ENCODE data around the gene PRIMPOL. TPM values are rescaled to one million over a fixed set of nuclear protein-coding genes. Genes with fewer than 3 reads are reported as not detected.

Gene PRIMPOL
- total RNA-seq, 1 donor from 2014 or later: 12.3 TPM

- Mint-ChIP-seq H3K27me3 (ENCODE audit: unreplicated experiment) (peaks cover 3% of the 10 kb centered on the region), H3K4me1 (ENCODE audit: unreplicated experiment) (no peaks in the 10 kb centered on the region), H3K9me3 (ENCODE audit: unreplicated experiment) (no peaks in the 10 kb centered on the region), H3K36me3 (ENCODE audit: low read depth, unreplicated experiment) (peaks cover 11% of the 10 kb centered on the region), H3K27ac (ENCODE audit: unreplicated experiment) (no peak overlapping the region), H3K4me3 (ENCODE audit: unreplicated experiment) (no peak overlapping the region)
- no peak for DNase-seq (ENCODE audit: low spot score)
- TF ChIP-seq CTCF (IDR thresholded peaks at IDR 0.05; ENCODE audit: unreplicated experiment): no peak
Observed at GRCh38 chr4:184675821-184676492, 26.4 kb downstream of the PRIMPOL start.

- H3K9me3 Mint-ChIP-seq (ENCODE audit: unreplicated experiment): no peaks in the 10 kb centered on the region
- DNase-seq (ENCODE audit: low spot score): no peak
Observed at GRCh38 chr4:184680698-184681097, 31.2 kb downstream of the PRIMPOL start.

GRCh38 chr4:184681916-184682315, 32.4 kb downstream of the PRIMPOL start:
- no peak overlapping the region for H3K27ac Mint-ChIP-seq (ENCODE audit: unreplicated experiment)
- H3K4me3 Mint-ChIP-seq (ENCODE audit: unreplicated experiment): no peak overlapping the region
- DNase-seq (ENCODE audit: low spot score): no peak
- TF ChIP-seq CTCF (IDR thresholded peaks at IDR 0.05; ENCODE audit: unreplicated experiment): no peak
- H3K27me3 Mint-ChIP-seq (ENCODE audit: unreplicated experiment): peaks cover 2% of the 10 kb centered on the region
- peaks cover 5% of the 10 kb centered on the region for H3K4me1 Mint-ChIP-seq (ENCODE audit: unreplicated experiment)
- H3K36me3 Mint-ChIP-seq (ENCODE audit: low read depth, unreplicated experiment): peaks cover 4% of the 10 kb centered on the region
- H3K9me3 Mint-ChIP-seq (ENCODE audit: unreplicated experiment): no peaks in the 10 kb centered on the region

More at GRCh38 chr4:184680698-184681097, 31.2 kb downstream of the PRIMPOL start:
- H3K27me3 Mint-ChIP-seq (ENCODE audit: unreplicated experiment): peaks cover 2% of the 10 kb centered on the region
- no peak for TF ChIP-seq CTCF (IDR thresholded peaks at IDR 0.05; ENCODE audit: unreplicated experiment)
- no peak overlapping the region for H3K27ac Mint-ChIP-seq (ENCODE audit: unreplicated experiment)
- peaks cover 5% of the 10 kb centered on the region for H3K4me1 Mint-ChIP-seq (ENCODE audit: unreplicated experiment)
- peaks cover 4% of the 10 kb centered on the region for H3K36me3 Mint-ChIP-seq (ENCODE audit: low read depth, unreplicated experiment)
- no peak overlapping the region for H3K4me3 Mint-ChIP-seq (ENCODE audit: unreplicated experiment)

- no peak overlapping the region for H3K4me3 Mint-ChIP-seq (ENCODE audit: unreplicated experiment)
- no peaks in the 10 kb centered on the region for H3K9me3 Mint-ChIP-seq (ENCODE audit: unreplicated experiment)
- H3K27me3 Mint-ChIP-seq (ENCODE audit: unreplicated experiment): peaks cover 2% of the 10 kb centered on the region
- no peak for TF ChIP-seq CTCF (IDR thresholded peaks at IDR 0.05; ENCODE audit: unreplicated experiment)
- peaks cover 16% of the 10 kb centered on the region for H3K4me1 Mint-ChIP-seq (ENCODE audit: unreplicated experiment)
- H3K36me3 Mint-ChIP-seq (ENCODE audit: low read depth, unreplicated experiment): no peaks in the 10 kb centered on the region
- DNase-seq (ENCODE audit: low spot score): no peak
- H3K27ac Mint-ChIP-seq (ENCODE audit: unreplicated experiment): no peak overlapping the region
Observed at GRCh38 chr4:184684491-184685189, 35.1 kb downstream of the PRIMPOL start.

GRCh38 chr4:184688005-184688404, 38.5 kb downstream of the PRIMPOL start:
- no peak overlapping the region for H3K27ac Mint-ChIP-seq (ENCODE audit: unreplicated experiment)
- TF ChIP-seq CTCF (IDR thresholded peaks at IDR 0.05; ENCODE audit: unreplicated experiment): no peak
- H3K9me3 Mint-ChIP-seq (ENCODE audit: unreplicated experiment): no peaks in the 10 kb centered on the region
- peaks cover 16% of the 10 kb centered on the region for H3K4me1 Mint-ChIP-seq (ENCODE audit: unreplicated experiment)
- H3K27me3 Mint-ChIP-seq (ENCODE audit: unreplicated experiment): peaks cover 2% of the 10 kb centered on the region
- no peaks in the 10 kb centered on the region for H3K36me3 Mint-ChIP-seq (ENCODE audit: low read depth, unreplicated experiment)
- H3K4me3 Mint-ChIP-seq (ENCODE audit: unreplicated experiment): no peak overlapping the region
- DNase-seq (ENCODE audit: low spot score): no peak

All from endothelial cell (in vitro differentiated cells).